Fibroblast of lung (primary cell): Measurements from ENCODE around the gene MAK.

Experiments used
- EZH2 ChIP-seq: IDR thresholded peaks from 2 replicates; pipeline ENCODE4 v1.5.1; 2012; ENCODE audit warnings: low read length, control low read depth, mild to moderate bottlenecking; ENCODE audit errors: missing control alignments
- TF ChIP-seq, protein P1 (sequence below), 2 donors: IDR thresholded peaks in 1 of 2; conservative IDR thresholded peaks in 1 of 2; 1 replicate in 1 of 2; 2 replicates in 1 of 2; pipeline ENCODE4 v1.5.1; 2011 to 2012; ENCODE audit warnings: low read length in 2 of 2, control low read depth in 1 of 2, inconsistent platforms in 1 of 2, low read depth in 1 of 2, mild to moderate bottlenecking in 1 of 2

DNA sequence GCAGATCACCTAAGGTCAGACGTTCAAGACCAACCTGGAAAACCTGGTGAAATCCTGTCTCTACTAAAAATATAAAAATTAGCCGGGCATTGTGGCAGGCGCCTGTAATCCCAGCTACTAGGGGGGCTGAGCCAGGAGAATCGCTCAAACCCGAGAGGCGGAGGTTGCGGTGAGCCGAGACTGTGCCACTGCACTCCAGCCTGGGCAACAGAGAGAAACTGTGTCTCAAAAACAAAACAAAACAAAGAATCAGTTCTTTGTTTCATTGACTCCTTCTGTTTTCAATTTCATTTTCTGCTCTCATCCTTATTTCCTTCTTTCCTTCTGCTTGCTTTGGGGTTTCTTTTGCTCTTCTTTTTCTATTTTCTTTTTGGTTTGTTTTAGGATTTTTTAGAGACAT lies 124.4 kb downstream of the MAK start:
- TF ChIP-seq, protein P1, sequence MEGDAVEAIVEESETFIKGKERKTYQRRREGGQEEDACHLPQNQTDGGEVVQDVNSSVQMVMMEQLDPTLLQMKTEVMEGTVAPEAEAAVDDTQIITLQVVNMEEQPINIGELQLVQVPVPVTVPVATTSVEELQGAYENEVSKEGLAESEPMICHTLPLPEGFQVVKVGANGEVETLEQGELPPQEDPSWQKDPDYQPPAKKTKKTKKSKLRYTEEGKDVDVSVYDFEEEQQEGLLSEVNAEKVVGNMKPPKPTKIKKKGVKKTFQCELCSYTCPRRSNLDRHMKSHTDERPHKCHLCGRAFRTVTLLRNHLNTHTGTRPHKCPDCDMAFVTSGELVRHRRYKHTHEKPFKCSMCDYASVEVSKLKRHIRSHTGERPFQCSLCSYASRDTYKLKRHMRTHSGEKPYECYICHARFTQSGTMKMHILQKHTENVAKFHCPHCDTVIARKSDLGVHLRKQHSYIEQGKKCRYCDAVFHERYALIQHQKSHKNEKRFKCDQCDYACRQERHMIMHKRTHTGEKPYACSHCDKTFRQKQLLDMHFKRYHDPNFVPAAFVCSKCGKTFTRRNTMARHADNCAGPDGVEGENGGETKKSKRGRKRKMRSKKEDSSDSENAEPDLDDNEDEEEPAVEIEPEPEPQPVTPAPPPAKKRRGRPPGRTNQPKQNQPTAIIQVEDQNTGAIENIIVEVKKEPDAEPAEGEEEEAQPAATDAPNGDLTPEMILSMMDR (conservative IDR thresholded peaks at IDR 0.05 in 1 of 2, IDR thresholded peaks at IDR 0.05 in 1 of 2; ENCODE audit: low read depth in 1 of 2, low read length in 2 of 2), result no peak
- no peak for TF ChIP-seq EZH2
